ENCODE data around the gene INPP5D.

INPP5D gene

GRCh38 chr2:233117811-233118647 lies 57.9 kb downstream of the INPP5D start:
- TF ChIP-seq CTCF (IDR thresholded peaks at IDR 0.05; ENCODE audit: low read depth, low read length): no peak
- H3K36me3 ChIP-seq: no peaks in the 10 kb centered on the region
- no peaks in the 10 kb centered on the region for H3K9me3 ChIP-seq (ENCODE audit: severe bottlenecking)
- DNase-seq: no peak
- H3K27ac ChIP-seq: no peak overlapping the region
- H3K27me3 ChIP-seq (ENCODE audit: insufficient read depth, low read depth, severe bottlenecking): no peaks in the 10 kb centered on the region
- no peak overlapping the region for H3K4me3 ChIP-seq (ENCODE audit: low read depth, low read length)

GRCh38 chr2:233118648-233119000 lies 58.5 kb downstream of the INPP5D start:
- H3K36me3 ChIP-seq: no peaks in the 10 kb centered on the region
- no peak overlapping the region for H3K4me3 ChIP-seq (ENCODE audit: low read depth, low read length)
- no peak overlapping the region for H3K27ac ChIP-seq
- DNase-seq: no peak
- peaks cover 2% of the 10 kb centered on the region for H3K9me3 ChIP-seq (ENCODE audit: severe bottlenecking)
- no peaks in the 10 kb centered on the region for H3K27me3 ChIP-seq (ENCODE audit: insufficient read depth, low read depth, severe bottlenecking)
- no peak for TF ChIP-seq CTCF (IDR thresholded peaks at IDR 0.05; ENCODE audit: low read depth, low read length)

- Histone ChIP-seq H3K27ac (no peak overlapping the region), H3K36me3 (no peaks in the 10 kb centered on the region), H3K9me3 (ENCODE audit: severe bottlenecking) (peaks cover 3% of the 10 kb centered on the region), H3K4me3 (ENCODE audit: low read depth, low read length) (no peak overlapping the region), H3K27me3 (ENCODE audit: insufficient read depth, low read depth, severe bottlenecking) (no peaks in the 10 kb centered on the region)
- no peak for TF ChIP-seq CTCF (IDR thresholded peaks at IDR 0.05; ENCODE audit: low read depth, low read length)
- DNase-seq: no peak
Measured at GRCh38 chr2:233119123-233119522, 59.0 kb downstream of the INPP5D start.

- TF ChIP-seq CTCF (IDR thresholded peaks at IDR 0.05; ENCODE audit: low read depth, low read length): no peak
- H3K9me3 ChIP-seq (ENCODE audit: severe bottlenecking): peaks cover 3% of the 10 kb centered on the region
- no peak for DNase-seq
- no peaks in the 10 kb centered on the region for H3K36me3 ChIP-seq
- no peaks in the 10 kb centered on the region for H3K27me3 ChIP-seq (ENCODE audit: insufficient read depth, low read depth, severe bottlenecking)
- H3K4me3 ChIP-seq (ENCODE audit: low read depth, low read length): no peak overlapping the region
- H3K27ac ChIP-seq: no peak overlapping the region
Measured at GRCh38 chr2:233119806-233120205, 59.7 kb downstream of the INPP5D start.

- no peak for DNase-seq
- no peaks in the 10 kb centered on the region for H3K27me3 ChIP-seq (ENCODE audit: insufficient read depth, low read depth, severe bottlenecking)
- H3K27ac ChIP-seq: no peak overlapping the region
Measured at GRCh38 chr2:233120459-233120858, 60.3 kb downstream of the INPP5D start.

More at GRCh38 chr2:233120459-233120858, 60.3 kb downstream of the INPP5D start:
- peaks cover 3% of the 10 kb centered on the region for H3K9me3 ChIP-seq (ENCODE audit: severe bottlenecking)
- H3K36me3 ChIP-seq: no peaks in the 10 kb centered on the region
- H3K4me3 ChIP-seq (ENCODE audit: low read depth, low read length): no peak overlapping the region
- TF ChIP-seq CTCF (IDR thresholded peaks at IDR 0.05; ENCODE audit: low read depth, low read length): no peak

All from WERI-Rb-1 (cell line).